Measurements from ENCODE around the gene CAT.

CAT gene

DNA sequence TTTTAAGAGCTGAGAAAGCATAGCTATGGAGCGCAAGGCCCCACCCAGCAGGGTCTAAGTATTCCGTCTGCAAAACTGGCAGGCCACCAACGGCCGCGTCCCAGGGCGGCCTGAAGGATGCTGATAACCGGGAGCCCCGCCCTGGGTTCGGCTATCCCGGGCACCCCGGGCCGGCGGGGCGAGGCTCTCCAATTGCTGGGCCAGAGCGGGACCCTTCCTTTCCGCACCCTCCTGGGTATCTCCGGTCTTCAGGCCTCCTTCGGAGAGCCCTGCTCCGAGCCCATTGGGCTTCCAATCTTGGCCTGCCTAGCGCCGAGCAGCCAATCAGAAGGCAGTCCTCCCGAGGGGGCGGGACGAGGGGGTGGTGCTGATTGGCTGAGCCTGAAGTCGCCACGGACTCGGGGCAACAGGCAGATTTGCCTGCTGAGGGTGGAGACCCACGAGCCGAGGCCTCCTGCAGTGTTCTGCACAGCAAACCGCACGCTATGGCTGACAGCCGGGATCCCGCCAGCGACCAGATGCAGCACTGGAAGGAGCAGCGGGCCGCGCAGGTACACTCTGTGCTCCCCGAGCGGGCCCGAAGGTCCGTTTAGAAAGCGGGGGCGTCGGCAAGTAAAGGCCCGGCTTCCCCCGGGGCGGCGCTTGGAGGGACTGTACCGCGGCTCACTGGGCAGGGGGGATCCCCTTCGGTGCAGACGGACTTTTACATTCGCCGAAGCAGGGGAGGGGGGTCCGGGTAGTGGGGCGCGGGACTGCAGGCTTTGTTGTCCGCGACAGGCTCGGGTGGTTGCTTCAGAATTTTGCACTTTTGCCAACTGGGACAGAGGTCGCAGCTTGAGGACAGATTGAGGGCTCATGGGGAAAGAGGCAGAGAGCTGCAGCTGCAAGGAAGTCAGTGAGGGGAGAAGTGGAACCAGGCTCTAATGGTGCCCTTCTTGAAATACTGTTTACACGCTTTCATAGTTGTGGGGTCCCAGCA is at the start of gene CAT:
CAT (plus strand) TSS at position 406 of the 979 bp plus-strand sequence; CDS start at position 486, 80 bp downstream.
- DNase-seq (ENCODE audit: low read depth in 2 of 2): peak; percentile 95 to 96

DNA sequence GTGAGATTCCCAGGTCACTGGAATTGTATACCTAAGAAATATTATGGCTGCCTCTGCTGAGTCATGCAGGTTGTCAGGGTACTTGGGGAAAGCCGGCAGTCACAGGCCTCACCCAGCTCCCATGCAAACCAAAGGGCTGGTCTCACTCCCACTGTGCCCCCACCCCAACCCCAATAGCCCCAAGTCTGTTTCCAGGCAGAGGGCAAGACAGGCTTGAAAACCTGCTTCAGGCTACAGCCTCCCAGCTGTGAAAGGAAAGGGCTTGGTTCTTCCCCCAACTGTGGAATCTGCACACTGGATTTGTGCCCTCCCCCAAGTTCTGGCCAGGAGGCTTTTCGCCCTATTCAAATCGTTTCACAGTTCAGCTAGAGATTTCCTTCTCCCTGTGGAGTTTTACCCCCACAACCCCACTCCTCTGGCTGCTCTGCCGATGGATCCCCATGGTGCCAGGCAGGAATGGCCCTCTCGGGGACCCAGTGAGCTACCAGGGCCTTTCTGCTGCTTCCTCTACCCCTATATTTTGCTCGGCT is 43.9 kb upstream of the CAT start:
- no peak for DNase-seq (ENCODE audit: low read depth in 2 of 2)

DNA sequence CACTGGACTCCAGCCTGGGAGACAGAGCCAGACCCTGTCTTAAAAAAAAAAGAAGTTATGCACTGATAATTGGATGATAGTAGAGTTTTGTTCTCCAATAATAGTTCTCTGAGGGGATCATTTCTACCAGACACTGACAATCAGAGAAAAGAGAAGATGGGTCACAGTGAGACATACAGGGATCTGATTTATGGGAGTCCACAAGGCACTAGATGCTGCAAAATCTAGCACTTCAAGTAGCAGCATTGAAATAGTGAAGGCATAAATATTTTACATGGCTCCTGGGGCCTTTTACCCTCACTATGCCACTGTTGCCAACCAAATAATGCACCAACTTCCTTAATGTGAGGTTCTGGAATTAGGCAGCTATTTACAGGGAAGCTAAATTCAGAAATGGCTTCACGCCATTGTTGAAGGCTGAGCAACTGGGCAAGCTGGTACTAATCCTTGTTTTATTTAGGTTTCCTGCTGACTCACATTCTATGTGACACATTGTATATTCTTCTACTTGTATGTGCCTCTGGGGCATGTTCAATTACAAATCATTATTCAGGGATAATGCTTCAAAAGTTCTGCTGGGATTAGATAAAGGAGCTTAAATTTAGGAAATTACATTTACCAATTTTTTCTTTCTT is 42.7 kb upstream of the CAT start:
- no peak for DNase-seq (ENCODE audit: low read depth in 2 of 2)

DNA sequence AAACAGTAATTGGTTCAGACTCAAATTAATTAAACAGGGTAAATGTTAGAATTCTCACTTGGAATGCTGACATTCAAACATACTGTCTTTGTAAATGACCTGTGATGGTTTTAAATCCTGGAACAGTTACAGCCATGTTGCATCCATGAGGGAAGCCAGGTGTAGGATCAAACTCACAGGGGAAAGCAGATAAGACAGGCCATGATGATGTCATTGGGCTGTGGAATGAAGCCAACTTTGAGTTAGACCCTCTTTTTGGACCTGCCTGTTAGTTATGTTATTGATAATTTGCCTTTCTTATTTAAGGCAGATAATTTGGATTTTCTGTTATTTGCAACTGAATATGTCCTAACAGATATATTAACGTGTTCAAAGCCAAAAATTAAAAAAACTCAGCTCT is 41.6 kb upstream of the CAT start:
- DNase-seq (ENCODE audit: low read depth in 2 of 2): no peak

DNA sequence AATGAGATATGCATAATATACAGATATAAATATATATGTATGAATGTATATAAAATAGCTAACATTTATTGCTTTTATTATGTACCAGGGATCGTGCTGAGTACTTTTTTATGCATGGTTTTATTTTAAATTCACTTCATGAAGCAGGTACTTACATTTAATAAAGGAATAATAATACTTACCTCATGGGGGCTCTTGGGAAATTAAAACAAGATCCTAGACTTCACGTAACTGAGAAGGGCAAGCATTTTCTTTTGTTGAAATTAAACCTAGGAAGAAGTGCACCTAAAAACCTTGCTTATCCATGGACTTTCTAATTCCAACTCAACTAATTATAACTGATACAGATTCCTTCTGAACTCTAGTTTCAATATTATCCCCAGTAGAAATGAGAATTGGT is 40.9 kb upstream of the CAT start:
- no peak for DNase-seq (ENCODE audit: low read depth in 2 of 2)

DNA sequence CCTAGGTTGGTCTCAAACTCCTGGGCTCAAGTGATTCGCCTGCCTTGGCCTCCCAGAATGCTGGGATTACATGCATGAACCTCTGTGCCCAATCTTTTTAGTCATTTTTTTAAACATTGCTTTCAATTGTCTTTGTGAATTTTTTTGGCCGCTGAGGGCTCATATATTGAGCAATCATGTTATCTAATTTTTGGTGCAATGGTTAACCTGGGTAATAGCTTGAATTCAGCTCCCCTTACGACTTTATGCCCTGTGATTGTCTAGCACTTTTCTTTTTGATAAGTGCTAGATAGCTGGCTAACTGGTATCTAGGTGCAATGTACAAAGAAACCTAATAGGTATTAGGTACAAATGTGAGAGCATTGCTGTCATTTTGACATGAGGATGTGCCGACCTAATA is 35.3 kb upstream of the CAT start:
- DNase-seq (ENCODE audit: low read depth in 2 of 2): no peak

DNA sequence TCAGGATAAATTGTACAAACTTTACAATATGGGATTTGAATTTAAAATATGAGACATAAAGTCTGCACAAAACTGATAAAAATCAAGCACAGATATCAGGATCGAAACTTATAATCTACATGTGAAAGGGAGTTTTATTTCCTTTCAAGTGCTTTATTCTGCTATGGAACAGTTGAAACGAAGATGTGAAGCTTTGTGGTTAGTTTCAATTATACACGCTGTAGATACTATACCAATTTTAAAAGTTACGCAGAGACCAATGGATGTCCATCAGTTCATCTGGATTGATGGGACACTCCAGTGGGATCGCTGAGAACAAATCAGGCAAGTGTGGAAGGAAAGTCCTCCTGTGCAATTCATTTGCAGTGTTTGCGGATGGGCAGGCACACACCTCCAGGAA is 34.5 kb upstream of the CAT start:
- DNase-seq (ENCODE audit: low read depth in 2 of 2): no peak

DNA sequence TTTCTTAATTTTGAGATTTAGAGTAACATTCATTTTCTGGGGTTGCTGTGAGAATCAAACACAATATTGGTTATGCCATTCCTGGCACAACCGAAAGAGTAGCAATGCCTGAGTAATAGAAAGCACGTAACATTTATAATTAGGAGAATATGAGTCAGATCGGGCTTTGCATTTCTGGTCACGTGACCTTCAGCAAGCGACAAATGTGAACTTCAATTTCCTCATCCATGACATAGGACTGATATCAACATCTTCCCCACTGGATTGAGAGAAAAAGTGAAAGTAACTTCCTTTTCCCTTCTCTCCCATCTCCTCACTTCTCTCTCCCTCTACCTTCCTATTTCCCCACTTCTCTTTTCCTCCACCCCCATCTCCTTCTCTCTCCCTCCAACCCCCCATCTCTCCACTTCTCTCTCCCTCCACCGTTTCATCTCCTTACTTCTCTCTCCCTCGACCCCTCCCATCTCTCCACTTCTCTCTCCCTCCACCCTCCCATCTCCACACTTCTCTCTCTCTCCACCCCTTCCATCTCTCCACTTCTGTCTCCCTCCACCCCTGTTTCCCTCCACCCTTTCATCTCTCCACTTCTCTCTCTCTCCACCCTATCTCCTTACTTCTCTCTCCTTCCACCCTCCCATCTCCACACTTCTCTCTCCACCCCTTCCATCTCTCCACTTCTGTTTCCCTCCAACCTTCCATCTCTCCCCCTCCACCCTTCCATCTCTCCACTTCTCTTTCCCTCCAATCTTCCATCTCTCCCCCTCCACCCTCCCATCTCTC is 33.5 kb upstream of the CAT start:
- DNase-seq (ENCODE audit: low read depth in 2 of 2): no peak

DNA sequence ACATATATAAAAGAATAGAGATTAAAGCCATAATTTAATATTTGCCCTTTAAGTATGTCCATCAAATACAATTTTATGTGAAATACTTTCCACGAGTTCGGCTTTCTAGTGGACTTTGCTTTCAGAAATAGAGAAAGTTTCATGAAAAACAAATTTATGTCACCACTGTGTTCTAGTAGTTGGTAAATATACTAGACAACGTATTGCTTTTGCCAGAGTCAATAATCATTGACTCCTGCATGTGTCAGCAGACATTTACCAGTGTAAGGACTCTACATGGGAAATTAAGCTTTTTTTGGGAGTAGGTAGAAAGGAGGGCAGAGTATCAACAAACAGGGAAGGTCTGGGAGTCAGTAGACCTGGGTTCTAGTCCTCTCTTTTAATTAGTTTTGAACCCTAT is 32.3 kb upstream of the CAT start:
- DNase-seq (ENCODE audit: low read depth in 2 of 2): no peak

DNA sequence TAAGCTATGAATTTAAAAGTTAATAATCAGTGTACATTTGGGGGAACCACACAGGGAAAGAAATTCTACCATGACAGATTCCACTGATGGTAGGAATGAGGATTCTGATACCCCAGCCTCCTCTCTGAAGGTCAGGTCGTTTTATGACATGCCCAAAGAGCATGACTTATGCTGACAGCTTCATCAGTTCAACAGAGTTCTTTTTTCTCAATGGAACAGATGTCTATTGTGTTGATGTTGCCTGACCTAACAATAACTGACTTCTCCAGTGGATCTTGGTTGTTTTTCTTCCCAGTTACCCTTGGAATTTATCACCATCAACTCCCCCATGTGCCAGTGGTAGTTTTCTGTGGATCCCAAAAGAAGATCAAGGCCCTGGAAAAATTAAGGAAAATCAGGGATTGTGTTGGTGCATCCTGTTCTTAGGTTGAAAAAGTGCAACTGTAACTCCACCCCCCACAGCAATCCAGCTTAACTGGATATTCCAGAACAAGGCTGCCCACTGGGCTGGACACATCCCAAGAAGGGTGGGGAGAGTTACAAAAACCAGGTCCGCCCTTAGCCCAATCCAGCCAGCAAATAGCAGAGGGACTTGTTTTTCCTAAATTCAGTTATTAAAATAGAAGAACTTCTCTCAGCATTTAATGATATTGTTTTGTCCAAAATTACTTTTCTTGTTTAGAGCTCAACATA is 31.5 kb upstream of the CAT start:
- no peak for DNase-seq (ENCODE audit: low read depth in 2 of 2)

DNA sequence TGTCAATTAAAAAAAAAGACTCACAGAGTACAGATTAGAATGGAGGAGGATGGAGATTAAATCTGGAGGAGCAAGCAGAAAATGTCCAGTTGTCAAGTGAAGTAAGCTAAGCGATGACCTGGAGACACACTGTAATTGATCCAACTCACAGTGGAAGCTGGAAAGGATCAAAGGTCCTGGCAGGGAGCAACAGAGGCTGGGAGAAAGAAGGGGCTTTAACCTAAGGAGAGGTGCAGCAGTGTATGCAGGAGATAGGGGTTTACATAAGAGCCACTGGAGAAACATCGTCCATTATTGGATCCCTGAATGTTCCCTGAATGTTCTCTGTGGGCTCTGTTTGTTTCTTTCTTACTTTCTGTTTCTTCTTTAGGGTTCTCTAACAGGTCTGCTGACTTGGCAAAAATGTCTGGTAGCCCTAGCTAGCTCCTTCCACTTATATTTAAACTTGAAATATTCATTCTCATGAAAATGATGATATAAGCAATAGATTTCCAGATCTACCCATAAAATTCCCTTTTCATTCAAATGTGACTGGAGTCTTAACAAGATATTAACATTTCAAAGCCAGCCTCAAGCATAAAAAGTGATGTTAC is 30.1 kb upstream of the CAT start:
- DNase-seq (ENCODE audit: low read depth in 2 of 2): no peak

DNA sequence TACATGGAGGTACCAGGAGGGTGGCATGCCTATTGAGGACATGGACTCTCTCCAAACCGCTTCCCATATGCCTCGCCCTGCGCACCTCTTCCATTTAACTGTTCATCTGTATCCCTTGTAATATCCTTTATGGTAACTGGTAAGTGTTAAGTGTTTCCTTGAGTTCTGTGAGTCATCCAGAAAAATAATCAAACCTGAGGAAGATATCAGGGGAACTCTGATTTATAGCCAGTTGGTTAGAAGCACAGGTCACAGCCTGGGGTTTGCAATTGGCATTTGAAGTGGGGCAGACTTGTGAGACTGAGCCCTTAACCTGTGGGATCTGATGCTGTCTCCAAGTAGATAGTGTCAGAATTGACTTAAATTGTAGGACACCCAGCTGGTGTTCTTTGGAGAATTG is 27.6 kb upstream of the CAT start:
- DNase-seq (ENCODE audit: low read depth in 2 of 2): no peak

DNA sequence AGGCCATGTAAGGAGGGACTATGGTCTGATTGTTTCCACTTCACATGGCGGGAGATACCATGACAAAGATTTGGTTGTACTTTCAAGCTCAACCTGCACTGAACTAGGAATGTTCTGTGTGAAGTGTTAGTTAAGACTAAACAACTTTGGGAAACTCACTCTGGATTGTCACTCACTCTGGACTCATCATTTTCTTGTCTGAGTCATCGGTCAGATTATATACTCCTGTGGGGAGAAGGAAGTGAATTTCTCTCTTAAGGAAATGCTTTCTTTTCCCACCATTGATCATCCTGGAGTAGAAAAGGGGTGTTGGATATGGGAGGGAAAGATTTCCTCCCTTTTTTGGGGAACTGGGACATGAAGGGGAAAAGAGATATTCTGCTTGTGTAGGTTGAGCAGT is 26.9 kb upstream of the CAT start:
- no peak for DNase-seq (ENCODE audit: low read depth in 2 of 2)

DNA sequence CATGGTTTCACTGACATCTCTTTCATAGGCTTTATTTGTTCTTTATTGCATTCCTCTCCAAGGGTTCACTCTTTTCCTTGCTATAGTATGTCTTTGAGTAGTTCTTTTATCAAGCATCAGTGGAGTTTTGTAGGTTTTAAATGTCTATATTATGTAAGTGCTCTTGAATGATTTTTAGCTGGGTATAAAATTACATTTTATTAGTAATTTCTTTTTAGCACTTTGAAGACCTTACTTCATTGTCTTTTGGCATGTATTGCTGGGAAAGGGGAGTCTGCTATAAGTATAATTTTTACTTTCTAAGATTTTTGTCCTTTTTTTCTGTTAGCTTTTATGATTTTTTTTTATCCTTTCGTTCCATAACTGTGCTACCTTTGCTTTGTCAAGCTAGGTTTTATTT is 25.5 kb upstream of the CAT start:
- no peak for DNase-seq (ENCODE audit: low read depth in 2 of 2)

DNA sequence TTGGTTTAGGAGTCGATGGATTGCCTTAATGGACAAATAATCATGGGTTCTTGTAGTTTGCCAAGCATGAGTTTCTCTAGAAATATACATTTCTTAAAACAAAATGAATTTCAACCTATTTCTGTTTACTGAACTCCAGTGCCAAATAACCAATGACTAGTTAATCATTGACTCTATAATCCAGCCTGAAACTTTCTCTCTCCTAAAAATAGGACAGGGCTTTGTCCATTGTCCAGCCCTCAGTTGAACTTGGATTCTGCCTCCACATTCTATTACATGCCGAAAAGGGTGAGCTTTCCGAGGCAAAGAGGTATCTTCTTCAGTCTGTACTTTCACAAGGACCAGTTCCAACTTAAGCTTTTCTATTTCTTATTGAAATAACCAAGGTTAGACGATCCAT is 23.2 kb upstream of the CAT start:
- no peak for DNase-seq (ENCODE audit: low read depth in 2 of 2)

DNA sequence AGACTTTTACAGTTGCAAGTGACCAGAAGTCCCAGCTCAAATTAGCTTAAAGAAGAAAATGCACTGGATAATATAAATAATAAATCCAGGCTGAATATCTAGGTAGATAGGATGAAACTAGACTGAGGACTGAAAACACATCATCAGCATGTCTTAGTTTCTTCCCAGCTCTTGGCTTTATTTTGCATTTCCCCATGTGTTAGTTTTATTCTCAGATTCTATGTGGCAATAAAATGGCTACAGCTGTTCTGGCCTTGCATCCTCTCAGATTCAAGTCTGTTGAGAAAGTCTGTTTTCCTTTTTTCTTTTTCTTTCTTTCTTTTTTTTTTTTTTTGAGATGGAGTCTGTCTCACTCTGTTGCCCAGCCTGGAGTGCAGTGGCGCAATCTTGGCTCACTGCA is 22.6 kb upstream of the CAT start:
- no peak for DNase-seq (ENCODE audit: low read depth in 2 of 2)

DNA sequence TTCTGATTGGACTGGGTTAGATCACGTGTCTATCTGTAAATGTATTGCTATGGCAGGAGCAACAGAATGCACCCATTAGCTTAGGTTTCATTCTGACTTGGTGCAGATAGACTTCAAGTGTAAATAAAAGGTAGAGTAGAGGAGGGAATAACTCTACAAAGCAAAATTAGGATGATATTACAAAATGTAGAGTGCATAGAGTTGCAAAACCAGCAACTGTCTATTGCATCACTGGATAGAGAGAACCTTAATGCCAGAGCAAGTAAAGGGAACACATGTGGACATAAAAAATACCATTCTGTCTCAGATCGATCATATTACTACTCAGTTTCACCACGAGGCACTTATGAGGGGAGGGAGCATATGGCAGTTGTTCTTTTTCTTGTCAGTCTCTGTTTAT is 22.0 kb upstream of the CAT start:
- DNase-seq (ENCODE audit: low read depth in 2 of 2): no peak

DNA sequence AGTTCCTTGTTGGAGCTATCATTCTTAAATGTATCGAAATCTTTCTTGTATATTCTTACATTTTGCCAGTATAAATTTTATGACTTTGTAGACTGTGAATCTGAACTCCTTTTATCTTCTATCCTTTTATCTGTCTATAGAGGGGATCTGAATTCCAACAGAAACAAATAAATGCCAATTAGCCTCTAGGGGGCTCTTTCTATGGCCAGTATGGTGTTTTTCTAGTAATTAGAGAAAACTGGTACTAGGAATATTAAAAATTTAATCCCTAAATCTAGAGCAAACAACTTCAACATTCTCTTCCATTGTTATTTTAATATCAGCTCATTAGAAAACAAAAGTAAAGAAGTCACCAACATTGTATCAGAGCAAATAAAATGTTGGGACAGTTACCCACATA is 21.5 kb upstream of the CAT start:
- no peak for DNase-seq (ENCODE audit: low read depth in 2 of 2)

DNA sequence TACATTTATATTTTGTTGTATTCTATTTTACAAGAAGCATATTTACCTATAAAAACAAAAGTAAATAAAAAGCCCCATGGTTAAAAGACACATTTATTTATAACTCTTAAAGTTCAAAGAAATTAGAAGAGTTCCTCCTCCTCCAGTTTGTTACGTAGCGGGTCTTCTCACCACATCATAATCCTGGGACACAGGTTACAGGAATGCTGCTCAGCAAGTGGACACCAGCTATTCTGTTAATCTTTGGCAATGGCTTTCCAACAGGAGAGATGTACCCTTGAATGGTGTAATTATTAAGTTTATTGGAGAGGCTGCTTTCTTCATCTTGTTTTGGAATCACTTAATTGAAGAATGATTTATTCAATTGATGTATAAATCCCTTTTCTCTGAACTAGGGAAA is 19.6 kb upstream of the CAT start:
- no peak for DNase-seq (ENCODE audit: low read depth in 2 of 2)

DNA sequence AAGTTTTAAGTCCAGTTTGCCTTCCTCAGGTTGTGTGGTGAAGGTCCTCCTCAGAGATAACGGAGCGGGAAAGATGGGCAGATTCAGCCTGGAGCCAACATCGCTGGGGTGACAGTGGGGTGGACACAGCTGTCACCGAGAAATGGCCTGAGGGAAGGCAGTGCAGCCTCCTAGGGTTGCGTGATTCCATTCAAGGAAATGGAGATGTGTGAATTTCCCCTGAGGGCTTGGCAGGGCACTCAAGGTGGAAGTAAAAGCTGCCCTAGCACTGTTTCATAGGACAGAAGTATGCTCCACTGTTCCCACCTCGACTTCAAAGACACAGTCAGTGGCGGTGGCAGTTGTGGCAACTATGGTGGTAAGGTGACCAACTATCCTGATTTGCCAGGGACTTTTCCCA is 15.4 kb upstream of the CAT start:
- no peak for DNase-seq (ENCODE audit: low read depth in 2 of 2)

DNA sequence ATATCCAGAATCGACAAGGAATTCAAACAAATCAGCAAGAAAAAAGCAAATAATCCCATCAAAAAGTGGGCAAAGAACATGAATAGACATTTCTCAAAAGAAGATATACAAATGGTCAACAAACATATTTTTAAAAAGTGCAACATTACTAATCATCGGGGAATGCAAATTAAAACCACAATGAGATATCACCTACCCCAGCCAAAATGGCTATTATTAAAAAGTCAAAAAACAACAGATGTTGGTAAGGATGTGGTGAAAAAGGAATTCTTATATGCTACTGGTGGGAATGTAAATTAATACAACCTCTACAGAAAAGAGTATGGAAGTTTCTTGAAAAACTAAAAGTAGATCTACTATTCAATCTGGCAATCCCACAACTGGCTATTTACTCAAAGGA is 13.9 kb upstream of the CAT start:
- DNase-seq (ENCODE audit: low read depth in 2 of 2): peak in 1 of 2 experiments; percentile 33

Data from fibroblast of skin of left quadriceps (primary cell).